ENCODE results near the gene ELFN1.
A peak's percentile ranks its signal among the peaks of the same experiment; 100 is the strongest.

The ELFN1 gene

GRCh38 chr7:1642291-1642731, 27.8 kb upstream of the ELFN1 start:
- DNase-seq (ENCODE audit: low spot score): no peak

- no peak for DNase-seq (ENCODE audit: low spot score)
Observed at GRCh38 chr7:1643270-1644092, 26.6 kb upstream of the ELFN1 start.

- DNase-seq (ENCODE audit: low spot score): no peak
Observed at GRCh38 chr7:1644341-1645070, 25.6 kb upstream of the ELFN1 start.

GRCh38 chr7:1645071-1645409, 25.0 kb upstream of the ELFN1 start:
- DNase-seq (ENCODE audit: low spot score): no peak

GRCh38 chr7:1645476-1645875, 24.6 kb upstream of the ELFN1 start:
- DNase-seq (ENCODE audit: low spot score): no peak

- DNase-seq (ENCODE audit: low spot score): no peak
Observed at GRCh38 chr7:1646391-1646790, 23.7 kb upstream of the ELFN1 start.

GRCh38 chr7:1646957-1647891, 22.9 kb upstream of the ELFN1 start:
- DNase-seq (ENCODE audit: low spot score): no peak

- DNase-seq (ENCODE audit: low spot score): no peak
Observed at GRCh38 chr7:1647961-1648672, 22.0 kb upstream of the ELFN1 start.

- no peak for DNase-seq (ENCODE audit: low spot score)
Observed at GRCh38 chr7:1649751-1650326, 20.2 kb upstream of the ELFN1 start.

- DNase-seq (ENCODE audit: low spot score): no peak
Observed at GRCh38 chr7:1650363-1651030, 19.6 kb upstream of the ELFN1 start.

- no peak for DNase-seq (ENCODE audit: low spot score)
Observed at GRCh38 chr7:1651031-1651446, 19.0 kb upstream of the ELFN1 start.

- no peak for DNase-seq (ENCODE audit: low spot score)
Observed at GRCh38 chr7:1651891-1652290, 18.2 kb upstream of the ELFN1 start.

- no peak for DNase-seq (ENCODE audit: low spot score)
Observed at GRCh38 chr7:1653500-1653899, 16.6 kb upstream of the ELFN1 start.

- no peak for DNase-seq (ENCODE audit: low spot score)
Observed at GRCh38 chr7:1654111-1654510, 16.0 kb upstream of the ELFN1 start.

- DNase-seq (ENCODE audit: low spot score): no peak
Observed at GRCh38 chr7:1654738-1655475, 15.2 kb upstream of the ELFN1 start.

GRCh38 chr7:1659696-1660095, 10.4 kb upstream of the ELFN1 start:
- DNase-seq (ENCODE audit: low spot score): no peak

GRCh38 chr7:1661461-1661860, 8.6 kb upstream of the ELFN1 start:
- no peak for DNase-seq (ENCODE audit: low spot score)

- peak; percentile 22 for DNase-seq (ENCODE audit: low spot score)
Observed at GRCh38 chr7:1662101-1662500, 8.0 kb upstream of the ELFN1 start.

GRCh38 chr7:1662767-1663166, 7.3 kb upstream of the ELFN1 start:
- no peak for DNase-seq (ENCODE audit: low spot score)

- DNase-seq (ENCODE audit: low spot score): no peak
Observed at GRCh38 chr7:1663223-1663622, 6.9 kb upstream of the ELFN1 start.
